Neural cell (in vitro differentiated cells): ENCODE measurements around the gene NUP42.

Experiments used
- EP300 ChIP-seq: fragments of 450-650 bp; conservative IDR thresholded peaks from 2 replicates; pipeline ENCODE4 v1.6.1; 2014; ENCODE audit warnings: antibody characterized with exemption, mild to moderate bottlenecking, moderate library complexity; ENCODE audit not compliant: poor library complexity, severe bottlenecking
- EZH2 ChIP-seq: fragments of 200-600, 300-800 bp; shearing (Covaris generic), sonication (generic); IDR thresholded peaks from 2 replicates; pipeline ENCODE4 v1.6.1; 2014; ENCODE audit warnings: antibody characterized with exemption, low read length, borderline replicate concordance, mild to moderate bottlenecking; ENCODE audit not compliant: insufficient read depth, poor library complexity, severe bottlenecking
- MXI1 ChIP-seq: fragments of 450-650 bp; conservative IDR thresholded peaks from 2 replicates; pipeline ENCODE4 v1.6.1; 2014; ENCODE audit warnings: antibody characterized with exemption, mild to moderate bottlenecking; ENCODE audit not compliant: poor library complexity, severe bottlenecking
- POLR2AphosphoS5 ChIP-seq: IDR thresholded peaks from 2 replicates; pipeline ENCODE4 v1.6.1; 2012
- RAD21 ChIP-seq: fragments of 450-650 bp; conservative IDR thresholded peaks from 2 replicates; pipeline ENCODE4 v1.6.1; 2014; ENCODE audit warnings: antibody characterized with exemption, mild to moderate bottlenecking, moderate library complexity
- SMC3 ChIP-seq: fragments of 450-650 bp; conservative IDR thresholded peaks from 2 replicates; pipeline ENCODE4 v1.6.1; 2014; ENCODE audit warnings: antibody characterized with exemption, mild to moderate bottlenecking, moderate library complexity; ENCODE audit not compliant: poor library complexity
- TAF1 ChIP-seq: IDR thresholded peaks from 2 replicates; pipeline ENCODE4 v1.6.1; 2012; ENCODE audit warnings: low read depth
- TF ChIP-seq, protein P1 (sequence below): IDR thresholded peaks from 2 replicates; pipeline ENCODE4 v1.6.1; 2012; ENCODE audit warnings: borderline replicate concordance
- TF ChIP-seq, protein P2 (sequence below): fragments of 450-650 bp; IDR thresholded peaks from 2 replicates; pipeline ENCODE4 v1.5.1; 2014; ENCODE audit warnings: antibody characterized with exemption, mild to moderate bottlenecking, moderate library complexity; ENCODE audit not compliant: poor library complexity, severe bottlenecking

DNA sequence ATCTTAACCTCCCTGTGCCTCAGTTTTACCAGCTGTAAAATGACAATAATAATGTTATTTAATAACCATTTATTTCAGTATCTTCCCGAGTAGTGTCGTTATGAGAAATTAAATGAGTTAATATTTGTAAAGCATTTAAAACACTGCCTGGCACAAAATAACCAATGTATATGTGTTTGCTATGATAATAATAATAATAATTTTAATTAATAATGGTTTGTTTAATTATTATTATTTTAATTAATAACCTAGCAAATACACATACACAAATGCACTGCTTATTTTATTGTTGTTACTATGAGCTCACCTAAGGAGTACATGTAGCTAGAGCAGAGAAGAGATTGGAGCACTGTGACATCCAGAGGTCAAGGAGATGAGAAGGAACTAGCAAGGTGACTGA, 46.6 kb downstream of the NUP42 start:
- TF ChIP-seq SMC3, result no peak
- TF ChIP-seq POLR2AphosphoS5, result no peak
- TF ChIP-seq, protein P1, sequence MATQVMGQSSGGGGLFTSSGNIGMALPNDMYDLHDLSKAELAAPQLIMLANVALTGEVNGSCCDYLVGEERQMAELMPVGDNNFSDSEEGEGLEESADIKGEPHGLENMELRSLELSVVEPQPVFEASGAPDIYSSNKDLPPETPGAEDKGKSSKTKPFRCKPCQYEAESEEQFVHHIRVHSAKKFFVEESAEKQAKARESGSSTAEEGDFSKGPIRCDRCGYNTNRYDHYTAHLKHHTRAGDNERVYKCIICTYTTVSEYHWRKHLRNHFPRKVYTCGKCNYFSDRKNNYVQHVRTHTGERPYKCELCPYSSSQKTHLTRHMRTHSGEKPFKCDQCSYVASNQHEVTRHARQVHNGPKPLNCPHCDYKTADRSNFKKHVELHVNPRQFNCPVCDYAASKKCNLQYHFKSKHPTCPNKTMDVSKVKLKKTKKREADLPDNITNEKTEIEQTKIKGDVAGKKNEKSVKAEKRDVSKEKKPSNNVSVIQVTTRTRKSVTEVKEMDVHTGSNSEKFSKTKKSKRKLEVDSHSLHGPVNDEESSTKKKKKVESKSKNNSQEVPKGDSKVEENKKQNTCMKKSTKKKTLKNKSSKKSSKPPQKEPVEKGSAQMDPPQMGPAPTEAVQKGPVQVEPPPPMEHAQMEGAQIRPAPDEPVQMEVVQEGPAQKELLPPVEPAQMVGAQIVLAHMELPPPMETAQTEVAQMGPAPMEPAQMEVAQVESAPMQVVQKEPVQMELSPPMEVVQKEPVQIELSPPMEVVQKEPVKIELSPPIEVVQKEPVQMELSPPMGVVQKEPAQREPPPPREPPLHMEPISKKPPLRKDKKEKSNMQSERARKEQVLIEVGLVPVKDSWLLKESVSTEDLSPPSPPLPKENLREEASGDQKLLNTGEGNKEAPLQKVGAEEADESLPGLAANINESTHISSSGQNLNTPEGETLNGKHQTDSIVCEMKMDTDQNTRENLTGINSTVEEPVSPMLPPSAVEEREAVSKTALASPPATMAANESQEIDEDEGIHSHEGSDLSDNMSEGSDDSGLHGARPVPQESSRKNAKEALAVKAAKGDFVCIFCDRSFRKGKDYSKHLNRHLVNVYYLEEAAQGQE, result no peak
- no peak for TF ChIP-seq EZH2
- TF ChIP-seq, protein P2, sequence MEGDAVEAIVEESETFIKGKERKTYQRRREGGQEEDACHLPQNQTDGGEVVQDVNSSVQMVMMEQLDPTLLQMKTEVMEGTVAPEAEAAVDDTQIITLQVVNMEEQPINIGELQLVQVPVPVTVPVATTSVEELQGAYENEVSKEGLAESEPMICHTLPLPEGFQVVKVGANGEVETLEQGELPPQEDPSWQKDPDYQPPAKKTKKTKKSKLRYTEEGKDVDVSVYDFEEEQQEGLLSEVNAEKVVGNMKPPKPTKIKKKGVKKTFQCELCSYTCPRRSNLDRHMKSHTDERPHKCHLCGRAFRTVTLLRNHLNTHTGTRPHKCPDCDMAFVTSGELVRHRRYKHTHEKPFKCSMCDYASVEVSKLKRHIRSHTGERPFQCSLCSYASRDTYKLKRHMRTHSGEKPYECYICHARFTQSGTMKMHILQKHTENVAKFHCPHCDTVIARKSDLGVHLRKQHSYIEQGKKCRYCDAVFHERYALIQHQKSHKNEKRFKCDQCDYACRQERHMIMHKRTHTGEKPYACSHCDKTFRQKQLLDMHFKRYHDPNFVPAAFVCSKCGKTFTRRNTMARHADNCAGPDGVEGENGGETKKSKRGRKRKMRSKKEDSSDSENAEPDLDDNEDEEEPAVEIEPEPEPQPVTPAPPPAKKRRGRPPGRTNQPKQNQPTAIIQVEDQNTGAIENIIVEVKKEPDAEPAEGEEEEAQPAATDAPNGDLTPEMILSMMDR, result no peak
- TF ChIP-seq EP300, result no peak
- TF ChIP-seq RAD21, result no peak
- TF ChIP-seq TAF1, result no peak
- no peak for TF ChIP-seq MXI1
